Measurements from ENCODE around the gene PRDM10.

DNA sequence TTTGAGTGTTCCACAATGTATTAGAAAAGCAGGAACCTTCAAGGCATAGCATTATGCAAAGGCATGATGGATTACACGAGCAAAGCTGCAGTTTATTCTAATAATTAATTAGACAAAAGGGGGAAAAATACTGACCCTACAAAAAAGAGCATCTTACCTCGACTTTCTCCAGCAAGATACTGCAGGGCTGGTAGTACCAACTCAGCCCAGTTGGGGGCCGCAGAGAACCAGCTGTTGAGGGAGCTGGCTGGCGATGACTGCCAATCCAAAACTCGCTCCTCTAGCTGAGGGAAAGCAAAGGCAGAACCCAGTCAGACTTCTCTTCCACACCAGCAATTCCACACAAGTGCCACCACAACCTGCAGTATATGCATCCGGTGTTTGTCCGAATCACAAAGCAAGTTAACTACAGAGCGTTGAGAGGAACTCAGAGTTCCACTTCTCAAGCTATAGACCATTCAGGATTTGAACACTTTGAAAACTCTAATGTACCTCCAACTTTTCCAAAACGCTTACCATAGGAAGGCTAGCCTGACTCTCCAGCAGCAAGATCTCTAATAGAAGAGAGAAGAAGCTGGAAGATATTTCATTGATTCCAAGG lies 121.0 kb downstream of the PRDM10 start:
- TF ChIP-seq POLR2A (IDR thresholded peaks at IDR 0.05; ENCODE audit: low read depth, low read length) (no peak), POLR2AphosphoS5 (IDR thresholded peaks at IDR 0.05; ENCODE audit: low read depth, low read length) (no peak), SPI1 (IDR thresholded peaks at IDR 0.05; ENCODE audit: low read depth, low read length) (no peak), TAF1 (IDR thresholded peaks at IDR 0.05; ENCODE audit: low read depth, low read length) (no peak), POU2F2 (IDR thresholded peaks at IDR 0.05; ENCODE audit: low read depth, low read length) (no peak)
